SK-N-SH (cell line): ENCODE results near the gene POGZ. TPM values are rescaled to one million over a fixed set of nuclear protein-coding genes. Genes with fewer than 3 reads are reported as not detected.

Experiments used
- CTCF ChIA-PET: fragments of 300-600, 350-600 bp; formaldehyde crosslinking; extraction: SDS; loops from one replicate; lab custom pipeline; 2021; lab: Yijun Ruan, JAX
- POLR2A ChIA-PET: fragments of 350-600 bp; sonication (Branson Sonifier 250); formaldehyde crosslinking; extraction: SDS; loops from one replicate; lab custom pipeline; 2020; ENCODE audit warnings: antibody characterized with exemption, inconsistent platforms; lab: Yijun Ruan, JAX
- DNase-seq: peaks from one replicate; pipeline ENCODE4 v3.0.0; 2012
- H2AFZ ChIP-seq: fragments of 200-600 bp; sonication (generic); 2 replicates; pipeline ENCODE4 v1.8.1; 2016; ENCODE audit warnings: antibody characterized with exemption, mild to moderate bottlenecking, low read depth
- H3F3A ChIP-seq: fragments of 200-600 bp; sonication (generic); replicated peaks from 2 replicates; pipeline ENCODE3; 2016; ENCODE audit warnings: antibody characterized with exemption, mild to moderate bottlenecking; ENCODE audit not compliant: insufficient read depth
- H3K27ac ChIP-seq, 2 experiments: fragments of 200-500 bp in 1 of 2; fragments of 200-600 bp in 1 of 2; sonication (Bioruptor generic) in 1 of 2; sonication (generic), shearing (Covaris generic) in 1 of 2; 2 replicates each; pipeline versions ENCODE4 v1.5.1 to v1.6.1; 2014 to 2016; ENCODE audit warnings: low read depth in 2 of 2, inconsistent platforms in 1 of 2, low read length in 1 of 2, mild to moderate bottlenecking in 1 of 2, mixed read lengths in 1 of 2
- H3K27me3 ChIP-seq: fragments of 200-600 bp; sonication (generic), shearing (Covaris generic); 2 replicates; pipeline ENCODE4 v1.6.1; 2016; ENCODE audit warnings: mixed run types; ENCODE audit not compliant: insufficient read depth
- H3K36me3 ChIP-seq, 2 experiments: fragments of 200-500 bp in 1 of 2; fragments of 200-600 bp in 1 of 2; sonication (Bioruptor generic) in 1 of 2; sonication (generic) in 1 of 2; replicated peaks in 1 of 2; 2 replicates each; pipeline versions ENCODE3 to v1.5.1; 2014 to 2016; ENCODE audit warnings: low read length in 1 of 2, mild to moderate bottlenecking in 1 of 2; ENCODE audit not compliant: insufficient read depth in 2 of 2, control insufficient read depth in 1 of 2
- H3K4me1 ChIP-seq, 2 experiments: fragments of 200-500 bp in 1 of 2; fragments of 200-600 bp in 1 of 2; sonication (Bioruptor generic) in 1 of 2; sonication (generic), shearing (Covaris generic) in 1 of 2; 2 replicates each; pipeline versions ENCODE4 v1.5.1 to v1.6.1; 2014 to 2016; ENCODE audit warnings: low read depth in 1 of 2, low read length in 1 of 2, mixed run types in 1 of 2; ENCODE audit not compliant: insufficient read depth in 2 of 2, control insufficient read depth in 1 of 2
- H3K4me2 ChIP-seq: fragments of 200-600 bp; sonication (generic), shearing (Covaris generic); 2 replicates; pipeline ENCODE4 v1.6.1; 2017; ENCODE audit warnings: mixed run types
- H3K4me3 ChIP-seq, 2 experiments: fragments of 200-500 bp in 1 of 2; fragments of 200-600 bp in 1 of 2; sonication (Bioruptor generic) in 1 of 2; sonication (generic), shearing (Covaris generic) in 1 of 2; 2 replicates each; pipeline versions ENCODE4 v1.5.1 to v1.8.1; 2014 to 2016; ENCODE audit warnings: low read depth in 2 of 2, inconsistent platforms in 1 of 2, low read length in 1 of 2, mild to moderate bottlenecking in 1 of 2, mixed read lengths in 1 of 2, moderate library complexity in 1 of 2
- H3K79me2 ChIP-seq: fragments of 200-600 bp; sonication (generic); 2 replicates; pipeline ENCODE4 v1.8.1; 2017; ENCODE audit warnings: mild to moderate bottlenecking; ENCODE audit not compliant: insufficient read depth
- H3K9ac ChIP-seq: fragments of 200-600 bp; sonication (generic); 2 replicates; pipeline ENCODE4 v1.6.1; 2017; ENCODE audit warnings: mixed run types
- H3K9me2 ChIP-seq: fragments of 200-600 bp; sonication (generic); 2 replicates; pipeline ENCODE4 v1.6.1; 2017; ENCODE audit warnings: mixed run types
- H3K9me3 ChIP-seq: fragments of 200-600 bp; sonication (generic); 2 replicates; pipeline ENCODE4 v1.6.1; 2017; ENCODE audit warnings: mixed run types, mild to moderate bottlenecking, moderate library complexity
- H4K20me1 ChIP-seq: fragments of 200-600 bp; sonication (generic); 2 replicates; pipeline ENCODE4 v1.6.1; 2017; ENCODE audit warnings: mild to moderate bottlenecking, mixed run types; ENCODE audit not compliant: insufficient read depth
- CHD2 ChIP-seq: fragments of 150-350 bp; IDR thresholded peaks from 2 replicates; pipeline ENCODE4 v1.6.1; 2018; ENCODE audit warnings: low read length; ENCODE audit not compliant: partially characterized antibody
- EP300 ChIP-seq, 2 experiments: IDR thresholded peaks; 2 replicates each; pipeline versions ENCODE4 v1.4.0 to v1.6.1; 2012; ENCODE audit warnings: borderline replicate concordance in 1 of 2, low read depth in 1 of 2, low read length in 1 of 2
- FOXJ3 ChIP-seq: sonication (generic); formaldehyde crosslinking; IDR thresholded peaks from 2 replicates; pipeline ENCODE4 v1.5.1; 2020; ENCODE audit warnings: mild to moderate bottlenecking, missing genetic modification reagents
- FOXM1 ChIP-seq: IDR thresholded peaks from 2 replicates; pipeline ENCODE4 v1.4.0; 2012; ENCODE audit warnings: low read depth, mild to moderate bottlenecking
- GATA2 ChIP-seq: sonication (generic); formaldehyde crosslinking; IDR thresholded peaks from 2 replicates; pipeline ENCODE4 v1.5.0; 2020; ENCODE audit warnings: mild to moderate bottlenecking, missing genetic modification reagents
- IRF3 ChIP-seq: fragments of 150-350 bp; IDR thresholded peaks from 2 replicates; pipeline ENCODE4 v1.6.1; 2016; ENCODE audit warnings: mild to moderate bottlenecking, low read depth, low read length
- JUND ChIP-seq: IDR thresholded peaks from 2 replicates; pipeline ENCODE4 v1.4.0; 2012
- MEF2A ChIP-seq: IDR thresholded peaks from 2 replicates; pipeline ENCODE4 v1.4.0; 2012; ENCODE audit warnings: low read depth, borderline replicate concordance
- NFIC ChIP-seq: IDR thresholded peaks from 2 replicates; pipeline ENCODE4 v1.4.0; 2012; ENCODE audit warnings: borderline replicate concordance
- NRF1 ChIP-seq: IDR thresholded peaks from 2 replicates; pipeline ENCODE4 v1.6.1; 2012; ENCODE audit warnings: low read depth, mild to moderate bottlenecking, low read length
- POLR2AphosphoS5 ChIP-seq: IDR thresholded peaks from 2 replicates; pipeline ENCODE4 v1.6.1; 2012; ENCODE audit warnings: low read depth, low read length
- RAD21 ChIP-seq: IDR thresholded peaks from 2 replicates; pipeline ENCODE4 v1.6.1; 2012; ENCODE audit warnings: mild to moderate bottlenecking, low read length
- RFX5 ChIP-seq: IDR thresholded peaks from 2 replicates; pipeline ENCODE4 v1.6.1; 2012; ENCODE audit warnings: mild to moderate bottlenecking, improper control_type of control experiment, low read length
- SMC3 ChIP-seq: IDR thresholded peaks from 2 replicates; pipeline ENCODE4 v1.6.1; 2012; ENCODE audit warnings: low read depth, low read length, improper control_type of control experiment
- TAF1 ChIP-seq: IDR thresholded peaks from 2 replicates; pipeline ENCODE4 v1.6.1; 2012; ENCODE audit warnings: low read depth, mild to moderate bottlenecking, low read length, moderate library complexity, borderline replicate concordance
- TEAD4 ChIP-seq: IDR thresholded peaks from 2 replicates; pipeline ENCODE4 v1.4.0; 2012; ENCODE audit warnings: mild to moderate bottlenecking, borderline replicate concordance; ENCODE audit not compliant: insufficient read depth
- USF1 ChIP-seq: IDR thresholded peaks from 2 replicates; pipeline ENCODE4 v1.4.0; 2012; ENCODE audit warnings: low read depth, borderline replicate concordance
- ZBTB33 ChIP-seq: IDR thresholded peaks from 2 replicates; pipeline ENCODE4 v1.4.0; 2012; ENCODE audit warnings: low read depth, borderline replicate concordance
- WGBS: methylation state at CpG from one replicate; pipeline ENCODE4 v1.1.6; 2017; ENCODE audit warnings: low lambda C conversion rate; 5-methylcytosine and 5-hydroxymethylcytosine counted together
- polyA plus RNA-seq, 3 experiments: library from polyadenylated mRNA; depleted of rRNA; stranded (reverse); fragments of >200 nt; gene quantifications; 2 replicates each; pipeline ENCODE4 v1.2.3, GENCODE V29; 2012

POGZ gene
- polyA plus RNA-seq, 1 of the 3 experiments (the other 2 are of a cell fraction) = 23.9 TPM

GRCh38 chr1:151418081-151418480 is 41.2 kb downstream of the POGZ start (continued):
- no peak for TF ChIP-seq FOXM1
- TF ChIP-seq MEF2A = no peak
- TF ChIP-seq IRF3 = no peak
- no peak for TF ChIP-seq GATA2 (CRISPR knock-in tag)
- TF ChIP-seq JUND = no peak
- TF ChIP-seq TEAD4 = no peak
- TF ChIP-seq TAF1 = no peak
- TF ChIP-seq ZBTB33 = no peak
- TF ChIP-seq CHD2 = no peak

GRCh38 chr1:151416231-151416630 is 43.1 kb downstream of the POGZ start:
- Histone ChIP-seq H3K9me3 (no peaks in the 10 kb centered on the region), H3K4me1 (no peaks in the 10 kb centered on the region), H3K27me3 (no peaks in the 10 kb centered on the region), H3K4me3 (no peak overlapping the region), H3K27ac (no peak overlapping the region; a peak in 1 of 4 replicates), H3K4me2 (no peak overlapping the region), H3K9me2 (no peaks in the 10 kb centered on the region), H4K20me1 (no peaks in the 10 kb centered on the region), H3K9ac (no peak overlapping the region), H3K79me2 (peaks cover 14% of the 10 kb centered on the region; the same call in 1 of the 2 replicates), H3K36me3 (peaks cover 32 to 71% of the 10 kb centered on the region in 2 experiments), H2AFZ (no peak overlapping the region), H3F3A (peaks cover 15% of the 10 kb centered on the region)
- WGBS = 96% methylated on average over 3 of the region's 4 CpGs
- TF ChIP-seq NRF1 (no peak), RFX5 (no peak), FOXJ3 (CRISPR knock-in tag) (no peak), TEAD4 (no peak), NFIC (no peak), SMC3 (no peak), TAF1 (no peak), RAD21 (no peak), USF1 (no peak), POLR2AphosphoS5 (no peak), EP300 (IDR thresholded peaks at IDR 0.05; ENCODE audit: borderline replicate concordance in 1 of 2, low read depth in 1 of 2, low read length in 1 of 2) (no peak), FOXM1 (no peak)
- POLR2A ChIA-PET = no interaction called here
- no peak for DNase-seq
- CTCF ChIA-PET = interaction anchor here (1.0 kb wide), 1 partner anchor 14 kb away, joined by 3 read pairs; no protein-coding TSS in a partner anchor
